ENCODE measurements around the gene JPH2. TPM values are rescaled to one million over a fixed set of nuclear protein-coding genes. Genes with fewer than 3 reads are reported as not detected.

JPH2 gene
- total RNA-seq, 1 donor from 2014 or later, result 2.9 TPM

- no peak overlapping the region for H3K4me3 ChIP-seq (ENCODE audit: low read depth, low read length)
- DNase-seq (ENCODE audit: low read depth), result no peak
- TF ChIP-seq CTCF (conservative IDR thresholded peaks at IDR 0.05; ENCODE audit: low read depth, low read length), result no peak
These were observed 13.9 kb downstream of the JPH2 start for GRCh38 chr20:44173116-44173515.

- TF ChIP-seq CTCF (conservative IDR thresholded peaks at IDR 0.05; ENCODE audit: low read depth, low read length), result no peak
- DNase-seq (ENCODE audit: low read depth), result no peak
- H3K4me3 ChIP-seq (ENCODE audit: low read depth, low read length), result no peak overlapping the region
These were observed 14.4 kb downstream of the JPH2 start for GRCh38 chr20:44172572-44172950.

GRCh38 chr20:44171775-44172571 lies 15.0 kb downstream of the JPH2 start:
- no peak for DNase-seq (ENCODE audit: low read depth)
- H3K4me3 ChIP-seq (ENCODE audit: low read depth, low read length), result no peak overlapping the region
- no peak for TF ChIP-seq CTCF (conservative IDR thresholded peaks at IDR 0.05; ENCODE audit: low read depth, low read length)

GRCh38 chr20:44170816-44171410 lies 16.1 kb downstream of the JPH2 start:
- TF ChIP-seq CTCF (conservative IDR thresholded peaks at IDR 0.05; ENCODE audit: low read depth, low read length), result no peak
- no peak for DNase-seq (ENCODE audit: low read depth)

GRCh38 chr20:44167736-44168135 lies 19.3 kb downstream of the JPH2 start:
- TF ChIP-seq CTCF (conservative IDR thresholded peaks at IDR 0.05; ENCODE audit: low read depth, low read length), result no peak

More at GRCh38 chr20:44170816-44171410, 16.1 kb downstream of the JPH2 start:
- H3K4me3 ChIP-seq (ENCODE audit: low read depth, low read length), result no peak overlapping the region

GRCh38 chr20:44166477-44166876 lies 20.5 kb downstream of the JPH2 start:
- no peak for TF ChIP-seq CTCF (conservative IDR thresholded peaks at IDR 0.05; ENCODE audit: low read depth, low read length)

More at GRCh38 chr20:44167736-44168135, 19.3 kb downstream of the JPH2 start:
- no peak overlapping the region for H3K4me3 ChIP-seq (ENCODE audit: low read depth, low read length)
- DNase-seq (ENCODE audit: low read depth), result no peak

More at GRCh38 chr20:44166477-44166876, 20.5 kb downstream of the JPH2 start:
- no peak for DNase-seq (ENCODE audit: low read depth)
- no peak overlapping the region for H3K4me3 ChIP-seq (ENCODE audit: low read depth, low read length)
